CD4-positive, alpha-beta T cell treated with Interleukin-2 at 100 ng/mL for 4 hours (primary cell): ENCODE data around the gene TMEM202.
"Not testable (repeated sequence)": the region's sequence is repeated elsewhere in the genome, so short reads cannot be mapped to it uniquely, and the experiment has no call there.

Experiments
- DNase-seq: peaks from one replicate; pipeline ENCODE4 v3.0.0-alpha.2; 2020; ENCODE audit warnings: low spot score

Gene TMEM202

DNA sequence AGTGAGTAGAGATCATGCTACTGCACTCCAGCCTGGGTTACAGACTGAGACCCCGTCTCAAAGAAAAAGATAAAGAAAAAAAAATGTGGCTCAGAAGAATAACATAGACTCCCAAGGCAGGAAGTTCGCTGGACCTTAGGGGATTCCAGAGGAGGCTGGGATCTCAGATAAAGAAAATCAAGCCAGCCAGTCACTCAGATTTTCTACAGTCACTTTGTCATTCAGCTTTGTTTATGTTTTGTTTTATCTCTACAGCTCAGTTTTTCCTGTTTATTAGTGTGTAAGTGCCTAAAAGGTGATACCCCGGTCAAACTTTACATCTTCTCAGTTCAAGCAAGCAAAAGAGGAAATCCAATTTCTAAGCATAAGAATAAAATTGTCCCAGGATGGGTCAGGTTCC, 6.3 kb downstream of the TMEM202 start:
- DNase-seq, result no peak

DNA sequence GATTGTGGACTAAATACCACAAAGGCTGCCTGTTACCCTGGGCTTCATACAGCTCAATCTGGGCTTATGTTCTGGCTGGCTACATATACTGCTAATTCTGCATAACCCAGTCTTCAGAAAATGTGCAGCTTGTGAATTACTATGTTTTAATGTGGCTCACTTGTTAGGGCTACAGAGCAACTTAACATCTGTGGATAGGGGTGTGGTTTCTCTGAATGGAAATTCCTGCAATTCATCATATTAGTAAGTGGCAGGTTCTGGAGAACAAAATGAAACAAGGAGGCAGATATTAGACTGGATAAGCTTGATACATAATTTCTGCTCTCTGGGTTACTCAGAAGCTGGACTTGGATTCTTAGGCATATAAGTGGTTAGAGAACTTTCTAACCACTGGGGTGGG, 6.7 kb downstream of the TMEM202 start:
- DNase-seq, result no peak

DNA sequence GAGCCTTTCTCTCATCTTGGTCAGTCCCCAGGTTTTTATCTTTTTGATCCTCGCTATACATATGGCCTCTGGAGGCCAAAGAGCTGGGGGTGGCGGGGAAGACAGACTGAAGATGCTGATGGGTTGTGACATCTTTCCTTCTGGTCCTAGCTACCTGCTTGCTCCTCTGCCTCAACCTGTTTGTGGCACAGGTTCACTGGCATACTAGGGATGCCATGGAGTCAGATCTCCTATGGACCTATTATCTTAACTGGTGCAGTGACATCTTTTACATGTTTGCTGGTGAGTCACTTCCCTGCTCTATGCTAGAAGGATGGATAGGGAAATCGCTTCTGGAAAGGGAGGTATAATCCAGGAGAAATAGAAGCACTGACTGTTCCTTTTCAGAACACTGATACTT, 8.8 kb downstream of the TMEM202 start:
- DNase-seq, result no peak

DNA sequence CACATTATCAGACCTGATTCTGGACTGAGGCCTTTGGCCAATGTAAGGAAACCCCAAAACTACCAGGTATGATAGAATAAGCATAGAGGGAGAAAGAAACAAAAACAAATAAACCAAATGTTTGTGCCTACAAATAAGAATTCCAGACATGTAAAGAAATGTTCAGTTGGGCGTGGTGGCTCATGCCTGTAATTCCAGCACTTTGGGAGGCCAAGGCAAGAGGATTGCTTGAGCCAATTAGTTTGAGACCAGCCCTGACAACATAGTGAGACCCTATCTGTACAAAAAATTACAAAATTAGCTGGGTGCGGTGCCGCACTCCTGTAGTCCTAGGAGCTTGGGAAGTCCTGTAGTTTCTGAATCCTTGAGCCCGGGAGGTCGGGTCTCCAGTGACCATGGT, 13.0 kb downstream of the TMEM202 start:
- DNase-seq, result no peak

DNA sequence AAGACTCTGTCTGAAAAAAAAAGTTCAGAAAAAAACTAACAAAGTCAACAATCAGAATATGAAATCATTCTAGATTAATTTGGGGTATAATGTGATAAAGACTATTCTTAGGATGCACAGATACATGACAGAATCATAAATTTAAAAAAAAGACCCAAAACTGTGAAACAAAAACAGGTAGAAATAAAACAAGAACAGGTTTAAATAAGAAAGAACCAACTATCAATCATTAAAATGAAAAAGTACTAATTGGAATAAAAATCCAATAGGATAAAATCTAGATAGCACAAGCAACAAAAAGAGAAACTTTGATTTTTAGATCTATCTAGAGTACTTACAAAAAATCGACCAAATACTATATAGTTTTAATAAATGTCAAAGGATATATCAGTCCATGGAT, 13.4 kb downstream of the TMEM202 start:
- DNase-seq, result no peak

DNA sequence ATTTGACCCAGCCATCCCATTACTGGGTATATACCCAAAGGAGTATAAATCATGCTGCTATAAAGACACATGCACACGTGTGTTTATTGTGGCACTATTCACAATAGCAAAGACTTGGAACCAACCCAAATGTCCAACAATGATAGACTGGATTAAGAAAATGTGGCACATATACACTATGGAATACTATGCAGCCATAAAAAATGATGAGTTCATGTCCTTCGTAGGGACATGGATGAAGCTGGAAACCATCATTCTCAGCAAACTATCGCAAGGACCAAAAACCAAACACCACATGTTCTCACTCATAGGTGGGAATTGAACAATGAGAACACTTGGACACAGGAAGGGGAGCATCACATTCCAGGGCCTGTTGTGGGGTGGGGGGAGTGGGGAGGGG, 15.2 kb downstream of the TMEM202 start:
- DNase-seq, result not testable (repeated sequence)

DNA sequence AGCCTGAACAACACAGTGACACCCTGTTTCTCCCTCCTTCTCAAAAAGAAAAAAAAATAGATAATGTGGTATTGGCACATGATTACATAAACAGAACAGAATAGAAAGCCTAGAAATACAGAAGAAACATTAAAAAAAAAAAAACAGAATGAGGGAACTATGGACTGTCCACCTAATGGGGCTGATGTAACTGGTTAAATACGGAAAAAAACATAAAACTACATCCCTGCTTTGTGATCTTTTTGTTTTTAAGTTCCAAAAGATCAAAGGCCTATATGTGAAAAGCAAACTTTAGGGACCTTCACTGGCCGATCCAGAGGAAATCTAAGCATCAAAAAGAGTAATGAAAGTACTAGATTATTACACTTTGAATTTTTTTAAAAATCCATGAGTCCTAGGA, 17.2 kb downstream of the TMEM202 start:
- no peak for DNase-seq

DNA sequence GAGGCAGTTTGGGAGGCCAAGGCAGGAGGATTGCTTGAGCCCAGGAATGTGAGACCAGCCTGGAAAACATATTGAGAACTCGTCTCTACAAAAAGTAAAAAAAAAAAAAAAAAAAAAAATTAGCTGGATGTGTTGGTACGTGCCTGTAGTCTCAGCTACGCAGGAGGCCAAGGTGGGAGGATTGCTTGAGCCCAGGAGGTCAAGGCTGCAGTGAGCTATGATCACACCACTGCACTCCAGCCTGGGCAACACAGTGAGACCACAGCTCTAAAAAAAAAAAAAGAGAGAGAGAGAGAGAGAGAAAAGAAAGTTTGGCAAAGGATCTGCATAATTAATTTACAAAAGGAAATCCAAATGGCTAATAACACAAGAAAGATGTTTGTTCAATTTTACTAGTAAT, 21.7 kb downstream of the TMEM202 start:
- not testable (repeated sequence) for DNase-seq

DNA sequence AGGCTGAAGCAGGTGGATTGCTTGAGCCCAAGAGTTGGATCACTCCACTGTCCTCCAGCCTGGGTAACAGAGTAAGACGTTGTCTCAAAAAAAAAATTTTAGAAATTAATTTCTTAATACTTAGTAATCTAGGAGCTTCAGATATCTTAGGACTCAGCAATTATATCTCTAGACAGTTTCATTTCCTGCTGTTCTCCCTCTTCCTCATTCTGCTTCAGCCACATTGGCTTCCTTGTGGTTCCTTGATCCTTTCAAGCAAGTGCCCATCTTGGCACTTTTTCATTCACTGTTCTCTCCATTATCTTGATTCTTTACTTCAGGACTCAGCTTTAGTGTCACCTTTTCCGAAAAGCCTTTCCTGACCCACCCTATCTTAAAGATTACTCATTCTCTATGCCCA, 22.5 kb downstream of the TMEM202 start:
- no peak for DNase-seq

DNA sequence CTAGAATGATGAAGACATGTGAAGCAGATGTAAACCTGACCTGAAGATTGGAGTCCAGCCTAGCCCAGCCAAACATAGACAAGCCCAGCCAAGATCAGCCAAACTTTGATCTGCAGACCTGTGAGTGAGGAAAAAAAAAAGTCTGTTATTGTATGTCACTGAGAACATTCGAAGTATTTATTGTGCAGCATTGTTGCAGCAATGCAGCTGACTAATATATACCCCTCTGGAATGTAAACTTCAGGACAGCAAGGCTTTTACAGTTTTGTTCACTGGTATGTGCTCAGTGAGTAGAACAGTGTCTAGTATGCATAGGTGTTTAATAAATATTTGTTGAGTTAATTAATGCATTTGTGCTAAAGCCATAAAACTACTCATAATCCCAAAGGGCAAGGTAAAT, 23.4 kb downstream of the TMEM202 start:
- DNase-seq, result no peak

DNA sequence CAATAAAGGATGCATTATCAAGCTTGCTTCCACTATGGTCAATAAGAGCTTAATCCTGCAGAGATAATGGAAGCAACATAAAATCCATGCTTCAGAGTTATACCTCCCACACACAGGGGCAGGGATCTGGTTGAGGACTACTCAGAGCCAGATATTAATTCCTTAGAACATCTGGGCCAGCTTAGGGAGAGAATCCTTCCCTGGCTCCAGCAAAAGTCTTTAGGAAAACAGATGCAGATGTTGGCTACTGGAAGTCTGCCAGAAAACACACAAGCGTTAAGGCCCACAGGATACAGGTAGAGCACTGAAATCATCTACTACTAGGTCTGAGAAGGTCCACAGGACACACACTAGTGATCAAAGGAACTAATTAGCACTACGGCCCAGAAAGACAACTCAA, 25.2 kb downstream of the TMEM202 start:
- DNase-seq, result no peak

DNA sequence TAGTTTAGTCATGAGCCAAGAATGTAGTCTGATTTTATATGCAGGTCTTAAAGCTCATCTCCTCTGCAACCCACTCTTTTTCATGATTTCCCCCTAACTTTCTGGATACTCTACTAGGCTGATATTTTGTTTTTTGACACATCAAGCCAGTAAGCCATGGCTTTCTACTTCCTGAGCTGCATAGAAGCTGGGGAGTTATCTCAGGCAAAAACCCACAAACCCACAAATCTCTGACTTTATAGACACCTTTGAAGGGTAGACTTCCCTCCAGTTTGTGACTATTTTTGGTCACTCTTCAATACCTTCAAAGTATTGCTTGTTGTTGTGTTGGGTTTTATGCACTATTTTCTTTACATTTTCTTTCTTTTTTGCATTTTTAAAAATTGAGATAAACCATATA, 28.6 kb downstream of the TMEM202 start:
- no peak for DNase-seq

DNA sequence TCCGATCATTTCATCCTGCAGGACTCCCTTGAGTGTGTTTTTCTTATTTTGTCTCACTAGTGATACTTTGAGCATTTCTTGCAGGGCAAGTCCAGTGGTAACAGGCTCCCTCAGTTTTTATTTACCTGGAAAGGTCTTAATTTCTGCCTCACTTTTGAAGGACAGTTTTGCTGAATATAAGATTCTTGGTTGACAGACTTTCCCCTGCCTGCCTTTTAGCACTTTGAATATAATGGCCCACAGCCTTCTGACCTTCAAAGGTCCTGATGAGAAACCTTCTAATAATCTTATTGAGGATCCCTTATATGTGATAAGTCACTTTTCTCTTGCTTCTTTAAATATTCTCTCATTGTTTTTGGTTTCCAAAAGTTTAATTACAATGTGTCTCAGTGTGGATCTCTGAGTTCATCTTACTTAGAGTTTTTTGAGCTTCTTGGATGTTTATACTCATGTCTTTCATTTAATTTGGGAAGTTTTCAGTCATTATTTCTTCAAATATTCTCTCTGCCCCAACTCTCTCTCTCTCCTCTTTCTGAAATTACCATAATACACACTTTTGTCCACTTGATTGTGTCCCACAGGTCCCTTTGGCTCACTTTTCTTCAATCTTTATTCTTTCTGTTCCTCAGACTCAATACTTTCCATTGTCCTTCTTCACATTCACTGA, 39.7 kb downstream of the TMEM202 start:
- no peak for DNase-seq

DNA sequence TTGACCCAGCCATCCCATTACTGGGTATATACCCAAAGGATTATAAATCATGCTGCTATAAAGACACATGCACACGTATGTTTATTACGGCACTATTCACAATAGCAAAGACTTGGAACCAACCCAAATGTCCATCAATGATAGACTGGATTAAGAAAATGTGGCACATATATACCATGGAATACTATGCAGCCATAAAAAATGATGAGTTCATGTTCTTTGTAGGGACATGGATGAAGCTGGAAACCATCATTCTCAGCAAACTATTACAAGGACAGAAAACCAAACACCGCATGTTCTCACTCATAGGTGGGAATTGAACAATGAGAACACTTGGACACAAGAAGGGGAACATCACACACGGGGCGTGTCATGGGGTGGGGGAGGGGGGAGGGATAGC, 44.7 kb downstream of the TMEM202 start:
- DNase-seq, result not testable (repeated sequence)

DNA sequence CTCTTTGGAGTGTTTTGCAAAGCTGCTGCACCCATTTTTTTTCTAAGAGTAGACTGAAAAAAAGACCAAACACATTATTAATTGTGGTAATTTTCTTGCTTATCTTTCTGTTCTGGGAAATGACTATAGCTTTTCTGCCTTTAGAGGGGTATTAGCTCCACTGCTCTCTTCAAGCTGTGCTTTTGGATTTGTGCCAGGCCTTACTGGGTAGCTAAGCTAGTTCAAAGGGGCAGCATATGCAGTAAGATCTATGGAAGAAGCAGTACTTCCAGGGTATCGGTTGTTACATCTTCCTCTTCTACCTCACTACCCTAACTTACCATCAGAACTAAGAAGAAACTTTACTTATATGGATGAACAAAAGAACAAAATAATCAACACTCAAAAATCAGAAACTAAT, 47.3 kb downstream of the TMEM202 start:
- DNase-seq, result no peak

DNA sequence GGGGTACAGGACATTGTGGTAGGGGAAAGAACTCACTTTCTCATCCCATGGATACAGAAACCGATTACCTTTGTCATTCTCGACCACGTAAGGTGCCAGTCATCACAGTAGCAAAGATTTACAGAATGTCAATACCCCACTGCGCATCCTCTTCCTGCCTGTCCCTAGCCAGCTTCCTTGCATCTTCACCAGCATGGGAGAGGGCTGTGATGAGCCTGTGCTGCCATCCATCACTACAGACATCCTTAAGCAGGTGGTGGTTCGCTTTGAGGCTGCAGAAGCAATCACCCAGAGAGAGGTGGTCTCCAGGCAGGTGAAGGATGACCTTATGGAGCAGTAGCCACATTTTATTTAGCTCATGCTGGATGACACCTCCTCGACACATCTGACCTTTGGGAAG, 52.7 kb downstream of the TMEM202 start:
- no peak for DNase-seq

DNA sequence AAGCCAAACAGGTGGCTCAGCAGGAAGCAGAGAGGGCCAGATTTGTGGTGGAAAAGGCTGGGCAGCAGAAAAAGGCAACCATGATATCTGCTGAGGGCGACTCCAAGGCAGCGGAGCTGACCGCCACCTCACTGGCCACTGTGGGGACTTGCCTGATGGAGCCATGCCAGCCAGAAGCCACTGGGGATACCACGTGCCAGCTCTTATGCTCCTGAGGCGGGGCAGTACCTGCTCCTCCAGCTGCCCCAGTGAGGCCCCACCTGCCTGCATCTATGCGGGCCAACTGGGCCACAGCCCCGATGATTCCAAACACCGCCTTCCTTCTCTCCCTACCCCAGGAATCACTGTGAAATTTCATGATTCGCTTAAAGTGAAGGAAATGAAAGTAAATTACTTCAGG, 53.1 kb downstream of the TMEM202 start:
- DNase-seq, result no peak

DNA sequence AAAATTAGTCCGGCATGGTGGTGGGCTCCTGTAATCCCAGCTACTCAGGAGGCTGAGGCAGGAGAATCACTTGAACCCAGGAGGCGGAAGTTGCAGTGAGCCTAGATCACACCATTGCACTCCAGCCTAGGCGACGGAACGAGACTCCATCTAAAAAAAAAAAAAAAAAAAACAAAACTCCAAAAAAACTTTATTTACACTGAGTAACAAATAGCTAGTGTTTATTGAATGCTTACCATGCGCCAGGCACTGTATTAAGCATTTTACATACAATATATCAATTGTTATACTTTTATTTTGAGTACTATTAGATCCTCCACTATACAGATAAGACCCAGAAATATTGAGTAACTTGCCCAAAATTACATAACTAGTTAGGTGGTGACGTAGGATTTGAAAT, 58.6 kb downstream of the TMEM202 start:
- no peak for DNase-seq
